T-helper 1 cell treated with Interleukin-12 subunit alpha and Interleukin-12 subunit beta and Interleukin-4 antibody, amounts not matched to agents 30 μg/mL and 1 μg/mL, for 36 hours (primary cell): Measurements from ENCODE around the gene SHQ1.

Experiments
- H3K27ac Mint-ChIP-seq: one replicate; pipeline ENCODE4 v1.8.0; 2021; ENCODE audit warnings: mild to moderate bottlenecking, mixed read lengths
- H3K27me3 Mint-ChIP-seq: one replicate; pipeline ENCODE4 v1.8.0; 2021; ENCODE audit warnings: low read depth, mixed read lengths
- H3K36me3 Mint-ChIP-seq: one replicate; pipeline ENCODE4 v1.8.0; 2021; ENCODE audit warnings: low read depth, mixed read lengths
- H3K4me1 Mint-ChIP-seq: one replicate; pipeline ENCODE4 v1.8.0; 2021; ENCODE audit warnings: low read depth, mixed read lengths
- H3K4me3 Mint-ChIP-seq: one replicate; pipeline ENCODE4 v1.8.0; 2021; ENCODE audit warnings: mild to moderate bottlenecking, moderate library complexity, mixed read lengths
- H3K9me3 Mint-ChIP-seq: one replicate; pipeline ENCODE4 v1.8.0; 2021; ENCODE audit warnings: mixed read lengths

The SHQ1 gene

GRCh38 chr3:72847751-72848702 is at the start of gene SHQ1:
TSS of gene SHQ1 (minus strand) at chr3:72848445. CDS start at chr3:72848340, 105 bp downstream.
- Mint-ChIP-seq H3K4me3 (peak within 1 kb of the TSS; percentile 100), H3K27me3 (peaks cover 19% of the 10 kb centered on the region), H3K4me1 (peaks cover 35% of the 10 kb centered on the region), H3K27ac (peak within 1 kb of the TSS; percentile 83), H3K36me3 (peaks cover 9% of the 10 kb centered on the region), H3K9me3 (no peaks in the 10 kb centered on the region)

DNA sequence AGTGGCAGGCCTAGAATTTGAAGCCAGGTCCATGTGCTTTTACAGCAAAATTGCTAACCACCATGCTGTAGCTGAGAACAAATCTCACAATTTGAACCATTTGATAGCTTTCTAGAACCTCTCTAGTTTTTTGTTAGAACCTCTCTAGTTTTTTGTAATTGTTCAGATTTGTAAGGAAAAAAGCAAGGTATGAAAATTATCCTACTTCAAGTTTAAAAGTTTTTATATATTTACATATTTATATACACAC is 49.4 kb upstream of the SHQ1 start:
- Mint-ChIP-seq H3K4me1 (no peaks in the 10 kb centered on the region), H3K27me3 (peaks cover 15% of the 10 kb centered on the region), H3K36me3 (no peaks in the 10 kb centered on the region)

DNA sequence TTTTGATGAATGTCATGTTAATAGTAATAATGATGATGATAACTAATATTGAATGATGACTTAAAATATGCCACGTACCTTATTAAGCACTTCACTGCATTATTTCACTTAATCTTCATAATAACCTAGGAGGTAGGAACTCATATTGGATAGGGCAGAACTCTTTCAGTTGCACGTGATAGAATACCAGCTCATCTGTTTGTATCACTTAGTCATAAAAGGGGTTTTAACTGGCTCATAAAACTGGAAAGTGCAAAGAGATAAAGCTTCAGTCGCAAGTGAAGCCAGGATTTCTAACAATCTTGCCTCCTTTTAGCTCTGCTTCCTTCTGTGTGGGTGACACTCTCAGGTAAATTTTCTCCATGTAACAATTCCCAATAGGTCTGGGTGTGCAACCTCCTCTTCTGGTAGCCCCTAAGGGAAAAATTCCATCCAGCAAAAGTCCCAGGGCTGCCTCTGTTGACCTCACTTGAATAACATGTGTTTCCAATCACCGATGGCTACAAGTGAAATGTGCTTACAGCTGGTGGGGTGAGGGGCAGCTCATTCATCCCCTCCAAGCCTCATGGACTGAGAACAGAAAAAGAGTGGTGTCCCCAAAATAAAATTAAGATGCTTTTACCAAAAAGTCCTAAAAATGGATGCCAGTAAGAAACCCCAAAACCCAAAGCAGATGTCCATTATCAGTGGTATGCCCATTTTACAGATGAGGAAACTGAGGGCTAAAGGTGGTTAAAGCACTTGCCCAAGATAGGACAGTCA is 48.9 kb upstream of the SHQ1 start:
- H3K4me3 Mint-ChIP-seq, result no peak overlapping the region
- H3K27me3 Mint-ChIP-seq, result peaks cover 19% of the 10 kb centered on the region
- H3K27ac Mint-ChIP-seq, result no peak overlapping the region
- H3K36me3 Mint-ChIP-seq, result no peaks in the 10 kb centered on the region
- no peaks in the 10 kb centered on the region for H3K9me3 Mint-ChIP-seq
- H3K4me1 Mint-ChIP-seq, result no peaks in the 10 kb centered on the region

More for the DNA sequence above, 49.4 kb upstream of the SHQ1 start:
- Mint-ChIP-seq H3K9me3 (no peaks in the 10 kb centered on the region), H3K27ac (no peak overlapping the region), H3K4me3 (no peak overlapping the region)

DNA sequence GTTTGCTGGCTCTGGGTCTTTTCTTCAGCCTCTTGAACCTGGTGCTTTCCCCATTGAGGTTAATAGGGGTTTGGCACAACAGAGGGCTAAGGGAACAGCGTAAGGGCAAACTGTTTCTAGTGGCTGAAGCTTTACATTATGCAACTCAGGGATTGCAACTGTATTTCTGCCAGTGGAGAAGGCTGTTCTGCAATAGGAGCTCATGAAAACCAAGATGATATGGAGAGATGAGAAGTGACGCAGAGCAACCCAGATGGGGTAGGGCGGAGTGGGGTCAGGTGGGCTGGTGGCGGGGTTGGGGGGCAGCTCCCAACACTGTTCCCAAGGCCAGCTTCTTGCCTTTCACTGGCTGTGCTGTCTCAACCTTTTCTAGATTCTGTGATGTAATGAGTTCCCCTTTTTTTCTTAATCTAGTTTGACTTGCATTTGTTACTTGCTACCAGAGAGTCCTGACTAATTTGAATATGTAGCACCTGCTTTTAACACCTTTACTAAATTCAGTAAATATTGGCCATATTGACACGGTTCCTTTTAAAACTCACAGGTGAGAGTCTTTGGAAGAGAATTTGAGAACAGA is 46.8 kb upstream of the SHQ1 start:
- Mint-ChIP-seq H3K9me3 (no peaks in the 10 kb centered on the region), H3K4me3 (no peak overlapping the region), H3K4me1 (no peaks in the 10 kb centered on the region), H3K27me3 (peaks cover 38% of the 10 kb centered on the region), H3K27ac (no peak overlapping the region), H3K36me3 (no peaks in the 10 kb centered on the region)

DNA sequence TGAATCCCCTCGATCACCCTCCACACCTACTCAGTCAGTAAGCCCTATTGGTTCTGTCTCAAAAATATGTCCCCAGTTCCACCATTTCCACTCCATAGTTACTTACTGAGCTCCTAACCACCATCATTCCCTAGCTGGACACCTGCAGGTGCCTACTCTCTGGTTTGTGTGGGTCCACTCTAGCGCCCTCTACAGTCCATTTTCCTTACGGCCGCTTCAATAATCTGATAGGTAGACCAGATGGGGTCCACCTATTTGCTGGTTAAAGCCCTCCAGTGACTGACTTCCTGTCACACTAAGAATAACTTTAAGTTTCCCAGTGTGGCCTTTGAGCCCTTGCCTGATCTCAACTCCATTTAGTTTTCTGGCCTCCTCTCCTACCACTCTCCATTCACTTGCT is 44.6 kb upstream of the SHQ1 start:
- Mint-ChIP-seq H3K36me3 (no peaks in the 10 kb centered on the region), H3K4me1 (no peaks in the 10 kb centered on the region), H3K9me3 (no peaks in the 10 kb centered on the region), H3K27me3 (peaks cover 55% of the 10 kb centered on the region), H3K27ac (no peak overlapping the region), H3K4me3 (no peak overlapping the region)

DNA sequence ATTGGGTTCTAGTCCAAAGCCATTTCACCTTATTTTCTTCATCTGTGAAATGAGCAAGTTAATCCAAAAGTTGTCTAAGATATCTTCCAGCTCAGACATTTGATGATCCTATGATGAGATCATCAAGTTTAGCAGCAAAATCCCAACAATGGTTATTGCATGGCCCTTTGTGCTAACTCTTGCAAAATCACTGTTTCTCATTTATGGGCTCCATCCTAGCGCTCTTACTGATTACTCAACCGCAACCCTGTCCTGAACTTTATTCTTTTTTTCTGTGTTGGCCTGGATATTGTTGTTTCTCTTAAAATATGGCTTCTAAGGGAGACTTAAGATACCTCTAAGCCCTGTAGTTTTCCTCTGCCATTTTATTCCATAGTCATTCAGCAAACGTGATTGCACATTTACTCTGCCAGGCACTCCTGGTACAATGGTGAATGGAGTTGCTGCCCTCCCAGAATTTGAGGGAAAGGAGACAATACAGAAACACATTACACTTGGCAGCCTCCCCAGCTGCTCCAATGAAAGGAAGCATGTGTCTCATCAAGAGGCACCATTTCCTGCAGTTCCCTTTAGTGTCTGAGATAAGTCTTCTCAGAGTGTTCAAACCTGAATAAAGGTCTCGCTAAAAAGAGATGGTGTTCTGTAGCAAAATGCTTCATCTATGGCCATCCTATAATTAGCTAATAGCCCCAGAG is 44.0 kb upstream of the SHQ1 start:
- Mint-ChIP-seq H3K4me3 (no peak overlapping the region), H3K27me3 (peaks cover 60% of the 10 kb centered on the region), H3K9me3 (no peaks in the 10 kb centered on the region), H3K27ac (no peak overlapping the region), H3K4me1 (peaks cover 5% of the 10 kb centered on the region), H3K36me3 (no peaks in the 10 kb centered on the region)

GRCh38 chr3:72891053-72891855 is 43.0 kb upstream of the SHQ1 start:
- Mint-ChIP-seq H3K36me3 (no peaks in the 10 kb centered on the region), H3K27me3 (peaks cover 63% of the 10 kb centered on the region), H3K9me3 (no peaks in the 10 kb centered on the region), H3K4me1 (peaks cover 7% of the 10 kb centered on the region), H3K27ac (no peak overlapping the region), H3K4me3 (no peak overlapping the region)

DNA sequence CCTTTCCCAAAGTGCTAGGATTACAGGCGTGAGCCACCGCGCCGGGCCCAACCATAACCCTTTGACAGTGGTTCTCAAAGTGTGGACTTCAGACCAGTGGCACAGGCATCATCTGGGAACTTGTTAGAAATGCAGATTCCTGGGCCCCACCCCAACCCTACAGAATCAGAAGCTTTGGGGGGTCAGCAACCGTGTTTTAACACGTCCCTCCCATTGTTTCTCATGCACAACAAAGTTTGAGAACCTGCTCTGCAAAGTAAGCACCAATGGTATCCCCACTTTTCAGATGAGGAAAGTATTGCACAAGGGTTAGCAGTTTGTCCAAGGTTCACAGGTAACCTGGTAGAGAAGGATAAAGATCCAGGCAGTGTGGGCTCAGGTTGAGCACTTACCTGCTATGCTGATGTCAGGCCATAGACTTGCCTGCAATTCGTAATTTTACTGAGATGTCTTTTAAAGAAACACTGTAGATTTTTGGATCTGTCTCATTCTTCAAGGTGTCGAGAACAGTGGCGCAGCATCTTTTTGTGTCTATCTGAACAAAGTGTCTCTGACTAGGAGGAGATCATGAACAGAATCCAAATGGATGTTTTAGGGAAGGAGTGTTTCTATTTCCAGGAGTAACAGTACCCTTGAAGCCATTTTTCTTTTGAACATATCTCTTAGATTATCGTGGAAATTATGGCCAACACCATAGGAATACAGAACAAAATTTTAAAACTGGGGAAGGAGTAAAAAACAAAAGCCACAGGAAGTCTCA is 42.1 kb upstream of the SHQ1 start:
- H3K9me3 Mint-ChIP-seq, result no peaks in the 10 kb centered on the region
- no peak overlapping the region for H3K4me3 Mint-ChIP-seq
- H3K4me1 Mint-ChIP-seq, result peaks cover 7% of the 10 kb centered on the region
- H3K27me3 Mint-ChIP-seq, result peaks cover 72% of the 10 kb centered on the region
- H3K36me3 Mint-ChIP-seq, result no peaks in the 10 kb centered on the region
- no peak overlapping the region for H3K27ac Mint-ChIP-seq

GRCh38 chr3:72889310-72890165 is 41.3 kb upstream of the SHQ1 start:
- H3K27me3 Mint-ChIP-seq, result peaks cover 75% of the 10 kb centered on the region
- no peak overlapping the region for H3K4me3 Mint-ChIP-seq
- peaks cover 7% of the 10 kb centered on the region for H3K4me1 Mint-ChIP-seq
- H3K9me3 Mint-ChIP-seq, result no peaks in the 10 kb centered on the region
- no peak overlapping the region for H3K27ac Mint-ChIP-seq
- no peaks in the 10 kb centered on the region for H3K36me3 Mint-ChIP-seq

DNA sequence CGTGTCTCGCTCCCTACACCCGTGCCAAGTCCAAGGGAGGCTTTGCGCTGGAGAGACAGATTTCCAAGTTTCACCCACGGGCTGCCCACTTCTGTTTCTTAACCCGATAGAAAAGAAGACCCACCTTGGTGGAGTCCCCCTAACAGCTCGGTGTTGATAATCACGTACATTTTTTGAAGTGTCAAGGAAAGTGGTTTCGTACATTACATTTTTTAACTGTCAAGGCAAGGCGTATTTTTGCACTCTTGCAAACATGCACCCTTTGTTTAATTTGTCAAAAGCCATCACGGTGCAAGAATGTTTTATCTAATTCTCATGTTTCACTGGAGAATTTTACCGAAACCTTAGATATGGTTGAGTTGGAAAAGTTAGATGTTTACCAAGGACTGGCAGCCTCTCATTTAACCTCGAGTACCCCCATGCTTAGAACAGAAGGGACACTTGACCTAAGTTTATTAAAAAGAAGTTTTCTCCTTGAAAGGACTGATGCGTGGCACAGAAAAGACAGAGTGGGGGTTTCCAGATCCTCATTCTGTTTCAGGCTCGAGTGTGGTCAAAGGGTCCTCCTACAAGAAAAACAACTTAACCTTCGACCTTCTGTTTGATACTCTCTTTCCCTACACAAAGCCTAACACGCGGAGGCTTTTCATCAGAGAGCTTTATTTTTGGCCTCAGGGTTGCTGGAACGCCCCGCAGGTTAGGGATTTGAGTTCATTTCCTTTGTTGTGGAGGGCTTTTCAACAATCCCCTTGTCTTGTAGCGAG is 40.5 kb upstream of the SHQ1 start:
- no peak overlapping the region for H3K27ac Mint-ChIP-seq
- peaks cover 7% of the 10 kb centered on the region for H3K4me1 Mint-ChIP-seq
- peaks cover 82% of the 10 kb centered on the region for H3K27me3 Mint-ChIP-seq
- no peak overlapping the region for H3K4me3 Mint-ChIP-seq
- H3K36me3 Mint-ChIP-seq, result no peaks in the 10 kb centered on the region
- H3K9me3 Mint-ChIP-seq, result peaks cover 4% of the 10 kb centered on the region

DNA sequence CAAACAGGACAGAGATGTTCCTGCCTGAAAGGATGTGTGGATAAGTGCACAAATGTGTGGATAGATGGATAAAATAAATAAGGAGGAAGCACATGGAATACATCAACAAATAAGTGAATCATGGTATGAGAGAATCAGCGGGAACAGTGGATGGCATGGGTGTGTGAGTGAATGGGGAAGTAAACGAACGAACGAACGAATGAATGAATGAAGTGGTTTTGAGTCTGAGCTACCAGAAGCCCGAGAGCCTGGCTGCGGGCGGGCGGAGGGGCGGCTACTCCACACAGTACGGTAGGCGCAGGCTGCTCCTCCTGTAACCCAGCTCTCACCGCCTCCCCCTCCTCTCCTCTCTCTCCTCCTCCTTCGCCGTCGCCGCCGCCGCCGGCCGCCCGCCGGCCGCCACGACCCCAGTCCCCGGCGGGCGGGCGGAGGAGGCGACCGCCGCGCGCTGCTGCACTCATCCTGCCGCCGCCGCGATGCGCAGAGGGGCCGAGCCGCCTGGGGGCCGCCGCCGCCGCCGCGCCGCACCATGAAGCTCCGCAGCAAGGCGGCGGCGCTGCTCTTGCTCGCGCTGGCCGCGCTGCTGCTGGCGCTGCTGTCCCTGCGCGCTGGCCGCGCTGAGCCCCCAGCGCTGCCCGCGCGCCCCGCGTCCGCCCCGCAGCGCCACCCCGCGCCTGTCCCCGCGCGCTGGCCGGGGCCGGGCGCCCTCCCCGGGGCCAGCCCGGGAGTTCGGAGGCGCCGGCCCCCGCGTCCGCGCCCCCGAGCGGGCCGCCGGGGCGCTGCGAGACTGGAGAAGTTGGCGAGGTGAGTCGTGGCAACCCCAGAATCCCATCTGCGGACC is 39.7 kb upstream of the SHQ1 start, which contains the start of gene GXYLT2:
Gene GXYLT2, plus strand, starts transcription at position 342 of the 841 bp plus-strand sequence. Its CDS starts 188 bp downstream, at position 530.
- Mint-ChIP-seq H3K27me3 (peaks cover 76% of the 10 kb centered on the region), H3K27ac (no peak within 1 kb of the TSS), H3K36me3 (no peaks in the 10 kb centered on the region), H3K4me1 (peaks cover 7% of the 10 kb centered on the region), H3K9me3 (peaks cover 8% of the 10 kb centered on the region), H3K4me3 (peak within 1 kb of the TSS; percentile 75)
